Activated naive CD8-positive, alpha-beta T cell (primary cell): ENCODE measurements around the gene TTC24.

Experiments used
- H3K27ac Mint-ChIP-seq: one replicate; pipeline ENCODE4 v1.8.0; 2021; ENCODE audit warnings: mixed read lengths
- H3K27me3 Mint-ChIP-seq: one replicate; pipeline ENCODE4 v1.8.0; 2021; ENCODE audit warnings: mixed read lengths
- H3K36me3 Mint-ChIP-seq: one replicate; pipeline ENCODE4 v1.8.0; 2021; ENCODE audit warnings: mixed read lengths
- H3K4me1 Mint-ChIP-seq: one replicate; pipeline ENCODE4 v1.8.0; 2021; ENCODE audit warnings: low read depth, mixed read lengths
- H3K4me3 Mint-ChIP-seq: one replicate; pipeline ENCODE4 v1.8.0; 2021; ENCODE audit warnings: mild to moderate bottlenecking, mixed read lengths
- H3K9me3 Mint-ChIP-seq: one replicate; pipeline ENCODE4 v1.8.0; 2021; ENCODE audit warnings: low read depth, mixed read lengths

Gene TTC24

GRCh38 chr1:156590326-156591180 lies 11.0 kb downstream of the TTC24 start:
- H3K27me3 Mint-ChIP-seq, result no peaks in the 10 kb centered on the region
- peaks cover 29% of the 10 kb centered on the region for H3K4me1 Mint-ChIP-seq
- H3K36me3 Mint-ChIP-seq, result peaks cover under 1% of the 10 kb centered on the region
- H3K4me3 Mint-ChIP-seq, result peak overlapping the region; percentile 92
- H3K9me3 Mint-ChIP-seq, result no peaks in the 10 kb centered on the region
- peak overlapping the region; percentile 5 for H3K27ac Mint-ChIP-seq

GRCh38 chr1:156591181-156591431 lies 11.6 kb downstream of the TTC24 start:
- Mint-ChIP-seq H3K4me1 (peaks cover 26% of the 10 kb centered on the region), H3K27me3 (no peaks in the 10 kb centered on the region), H3K27ac (peak overlapping the region; percentile 92)

GRCh38 chr1:156591432-156592157 lies 12.1 kb downstream of the TTC24 start, which contains the start of gene NAXE:
TSS of gene NAXE (plus strand) at chr1:156591776. CDS start at chr1:156591805, 29 bp downstream.
- Mint-ChIP-seq H3K36me3 (no peaks in the 10 kb centered on the region), H3K27me3 (no peaks in the 10 kb centered on the region), H3K4me1 (peaks cover 27% of the 10 kb centered on the region), H3K27ac (peak within 1 kb of the TSS; percentile 92), H3K4me3 (peak within 1 kb of the TSS; percentile 92), H3K9me3 (no peaks in the 10 kb centered on the region)

More at GRCh38 chr1:156591181-156591431, 11.6 kb downstream of the TTC24 start:
- no peaks in the 10 kb centered on the region for H3K9me3 Mint-ChIP-seq
- H3K4me3 Mint-ChIP-seq, result peak overlapping the region; percentile 92
- H3K36me3 Mint-ChIP-seq, result no peaks in the 10 kb centered on the region

- peak overlapping the region; percentile 25 for H3K27ac Mint-ChIP-seq
- H3K4me3 Mint-ChIP-seq, result peak overlapping the region; percentile 92
- no peaks in the 10 kb centered on the region for H3K36me3 Mint-ChIP-seq
- peaks cover 27% of the 10 kb centered on the region for H3K4me1 Mint-ChIP-seq
- no peaks in the 10 kb centered on the region for H3K27me3 Mint-ChIP-seq
- no peaks in the 10 kb centered on the region for H3K9me3 Mint-ChIP-seq
These were observed 12.8 kb downstream of the TTC24 start for GRCh38 chr1:156592158-156592909.

GRCh38 chr1:156592910-156593660 lies 13.6 kb downstream of the TTC24 start:
- peak overlapping the region; percentile 92 for H3K4me3 Mint-ChIP-seq
- no peaks in the 10 kb centered on the region for H3K36me3 Mint-ChIP-seq
- H3K4me1 Mint-ChIP-seq, result peaks cover 27% of the 10 kb centered on the region
- no peaks in the 10 kb centered on the region for H3K9me3 Mint-ChIP-seq
- no peaks in the 10 kb centered on the region for H3K27me3 Mint-ChIP-seq
- peak overlapping the region; percentile 25 for H3K27ac Mint-ChIP-seq

GRCh38 chr1:156593661-156593989 lies 14.1 kb downstream of the TTC24 start:
- H3K27ac Mint-ChIP-seq, result no peak overlapping the region
- H3K27me3 Mint-ChIP-seq, result no peaks in the 10 kb centered on the region
- no peak overlapping the region for H3K4me3 Mint-ChIP-seq
- no peaks in the 10 kb centered on the region for H3K9me3 Mint-ChIP-seq
- H3K36me3 Mint-ChIP-seq, result no peaks in the 10 kb centered on the region
- peaks cover 27% of the 10 kb centered on the region for H3K4me1 Mint-ChIP-seq

GRCh38 chr1:156594190-156594589 lies 14.7 kb downstream of the TTC24 start:
- Mint-ChIP-seq H3K27ac (peak overlapping the region; percentile 28), H3K4me1 (peaks cover 30% of the 10 kb centered on the region), H3K27me3 (no peaks in the 10 kb centered on the region), H3K4me3 (no peak overlapping the region), H3K9me3 (no peaks in the 10 kb centered on the region), H3K36me3 (no peaks in the 10 kb centered on the region)

GRCh38 chr1:156595016-156595415 lies 15.5 kb downstream of the TTC24 start:
- H3K4me1 Mint-ChIP-seq, result peaks cover 38% of the 10 kb centered on the region
- no peaks in the 10 kb centered on the region for H3K9me3 Mint-ChIP-seq
- H3K4me3 Mint-ChIP-seq, result no peak overlapping the region
- H3K27me3 Mint-ChIP-seq, result no peaks in the 10 kb centered on the region
- H3K27ac Mint-ChIP-seq, result peak overlapping the region; percentile 50
- H3K36me3 Mint-ChIP-seq, result peaks cover 3% of the 10 kb centered on the region

GRCh38 chr1:156596426-156596825 lies 16.9 kb downstream of the TTC24 start:
- H3K4me3 Mint-ChIP-seq, result no peak overlapping the region
- no peaks in the 10 kb centered on the region for H3K9me3 Mint-ChIP-seq
- H3K4me1 Mint-ChIP-seq, result peaks cover 35% of the 10 kb centered on the region
- H3K27ac Mint-ChIP-seq, result no peak overlapping the region
- H3K27me3 Mint-ChIP-seq, result no peaks in the 10 kb centered on the region
- peaks cover 3% of the 10 kb centered on the region for H3K36me3 Mint-ChIP-seq

- Mint-ChIP-seq H3K27ac (peak overlapping the region; percentile 100), H3K36me3 (peaks cover 3% of the 10 kb centered on the region), H3K4me1 (peaks cover 41% of the 10 kb centered on the region), H3K4me3 (no peak overlapping the region), H3K9me3 (no peaks in the 10 kb centered on the region), H3K27me3 (no peaks in the 10 kb centered on the region)
These were observed 18.6 kb downstream of the TTC24 start for GRCh38 chr1:156598125-156598524.

GRCh38 chr1:156598731-156599432 lies 19.4 kb downstream of the TTC24 start:
- Mint-ChIP-seq H3K27ac (peak overlapping the region; percentile 100), H3K4me3 (no peak overlapping the region), H3K4me1 (peaks cover 39% of the 10 kb centered on the region), H3K36me3 (peaks cover 3% of the 10 kb centered on the region), H3K9me3 (no peaks in the 10 kb centered on the region), H3K27me3 (no peaks in the 10 kb centered on the region)

GRCh38 chr1:156599811-156600210 lies 20.3 kb downstream of the TTC24 start:
- Mint-ChIP-seq H3K27ac (peak overlapping the region; percentile 100), H3K4me3 (peak overlapping the region; percentile 94), H3K36me3 (peaks cover 3% of the 10 kb centered on the region), H3K9me3 (no peaks in the 10 kb centered on the region), H3K4me1 (peaks cover 37% of the 10 kb centered on the region), H3K27me3 (no peaks in the 10 kb centered on the region)

- H3K4me1 Mint-ChIP-seq, result peaks cover 32% of the 10 kb centered on the region
- H3K9me3 Mint-ChIP-seq, result no peaks in the 10 kb centered on the region
- peak overlapping the region; percentile 100 for H3K27ac Mint-ChIP-seq
- no peaks in the 10 kb centered on the region for H3K27me3 Mint-ChIP-seq
- H3K36me3 Mint-ChIP-seq, result peaks cover 3% of the 10 kb centered on the region
- peak overlapping the region; percentile 94 for H3K4me3 Mint-ChIP-seq
These were observed 21.2 kb downstream of the TTC24 start for GRCh38 chr1:156600733-156601121.
